ENCODE data around the gene APOBEC3A. TPM values are rescaled to one million over a fixed set of nuclear protein-coding genes. Genes with fewer than 3 reads are reported as not detected.

The APOBEC3A gene
- total RNA-seq, 1 donor: not detected

DNA sequence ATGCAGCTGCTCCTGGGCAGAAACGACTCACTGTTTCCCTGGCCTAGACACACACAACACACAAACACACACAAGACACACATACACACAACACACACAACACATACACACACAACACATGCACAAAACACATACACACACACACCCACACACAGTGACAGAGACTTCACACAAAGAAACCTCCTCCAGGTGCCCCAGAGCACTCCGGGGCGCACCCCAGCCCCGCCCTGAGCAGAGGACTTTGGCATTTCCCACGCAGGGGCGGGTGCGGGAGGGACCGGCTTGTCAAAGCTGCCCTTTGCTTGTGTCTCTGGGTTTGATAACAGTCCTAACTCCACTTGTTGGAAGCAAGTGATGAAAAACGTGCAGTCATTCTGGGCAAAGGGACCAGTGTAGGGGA is 6.5 kb downstream of the APOBEC3A start:
- TF ChIP-seq, protein P1, sequence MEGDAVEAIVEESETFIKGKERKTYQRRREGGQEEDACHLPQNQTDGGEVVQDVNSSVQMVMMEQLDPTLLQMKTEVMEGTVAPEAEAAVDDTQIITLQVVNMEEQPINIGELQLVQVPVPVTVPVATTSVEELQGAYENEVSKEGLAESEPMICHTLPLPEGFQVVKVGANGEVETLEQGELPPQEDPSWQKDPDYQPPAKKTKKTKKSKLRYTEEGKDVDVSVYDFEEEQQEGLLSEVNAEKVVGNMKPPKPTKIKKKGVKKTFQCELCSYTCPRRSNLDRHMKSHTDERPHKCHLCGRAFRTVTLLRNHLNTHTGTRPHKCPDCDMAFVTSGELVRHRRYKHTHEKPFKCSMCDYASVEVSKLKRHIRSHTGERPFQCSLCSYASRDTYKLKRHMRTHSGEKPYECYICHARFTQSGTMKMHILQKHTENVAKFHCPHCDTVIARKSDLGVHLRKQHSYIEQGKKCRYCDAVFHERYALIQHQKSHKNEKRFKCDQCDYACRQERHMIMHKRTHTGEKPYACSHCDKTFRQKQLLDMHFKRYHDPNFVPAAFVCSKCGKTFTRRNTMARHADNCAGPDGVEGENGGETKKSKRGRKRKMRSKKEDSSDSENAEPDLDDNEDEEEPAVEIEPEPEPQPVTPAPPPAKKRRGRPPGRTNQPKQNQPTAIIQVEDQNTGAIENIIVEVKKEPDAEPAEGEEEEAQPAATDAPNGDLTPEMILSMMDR (IDR thresholded peaks at IDR 0.05; ENCODE audit: extremely low read depth, low read depth, low read length): no peak
- Histone ChIP-seq H4K20me1 (ENCODE audit: insufficient read depth, low read length) (no peaks in the 10 kb centered on the region), H3K9me3 (ENCODE audit: low read depth, low read length) (no peaks in the 10 kb centered on the region), H3K4me1 (ENCODE audit: insufficient read depth, low read length) (no peaks in the 10 kb centered on the region), H3K27me3 (ENCODE audit: insufficient read depth, low read length) (peaks cover 7% of the 10 kb centered on the region), H3K79me2 (ENCODE audit: insufficient read depth, low read length) (no peaks in the 10 kb centered on the region), H3K4me3 (ENCODE audit: insufficient read depth, low read length) (no peak overlapping the region), H3K4me2 (ENCODE audit: insufficient read depth, low read length) (no peak overlapping the region), H2AFZ (ENCODE audit: low read length) (no peak overlapping the region), H3K36me3 (ENCODE audit: insufficient read depth, low read length) (no peaks in the 10 kb centered on the region), H3K27ac (ENCODE audit: low read depth, low read length) (no peak overlapping the region)
- DNase-seq (ENCODE audit: insufficient read length, low spot score, missing footprints): peak; percentile 41

DNA sequence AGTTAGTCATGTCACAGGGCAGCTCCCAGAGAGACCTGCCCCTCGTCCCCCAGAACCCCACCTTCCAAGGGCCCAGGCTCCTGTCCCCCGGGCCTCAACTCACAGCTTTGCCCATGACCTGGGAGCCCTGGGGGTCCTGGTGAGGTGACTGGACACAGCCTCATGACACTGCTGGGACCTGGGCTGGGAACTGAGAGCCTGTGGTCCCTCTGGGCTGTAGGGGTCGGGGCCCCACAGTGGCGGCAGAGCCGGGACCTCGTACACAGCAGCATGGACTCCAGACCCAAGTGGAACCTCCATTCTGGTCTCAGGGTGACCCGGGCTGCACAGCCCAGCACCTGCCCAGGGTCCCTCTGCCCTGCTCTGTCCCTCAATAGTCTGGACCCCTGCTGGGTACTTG is 6.9 kb downstream of the APOBEC3A start:
- TF ChIP-seq, protein P1 (IDR thresholded peaks at IDR 0.05; ENCODE audit: extremely low read depth, low read depth, low read length): no peak
- H3K4me2 ChIP-seq (ENCODE audit: insufficient read depth, low read length): no peak overlapping the region

DNA sequence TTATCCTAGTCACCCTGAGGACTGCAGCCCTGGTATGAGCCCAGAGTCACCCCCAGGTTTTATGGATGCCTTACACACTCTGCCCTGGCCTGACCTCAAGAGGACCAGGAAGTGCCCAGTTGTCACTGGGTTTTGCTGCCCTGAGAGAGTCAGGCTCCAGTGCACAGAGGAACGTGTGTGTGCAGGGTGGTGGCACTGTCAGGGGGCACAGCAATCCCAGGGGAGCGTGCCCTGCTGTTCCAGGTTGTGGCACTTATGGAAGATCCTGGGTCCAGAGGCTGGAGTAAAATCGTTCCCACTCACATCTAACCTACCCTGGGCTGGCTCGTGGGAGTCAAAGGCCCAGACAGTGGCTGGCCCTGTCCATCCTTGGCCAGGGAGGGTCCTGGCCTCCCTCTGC is 7.6 kb downstream of the APOBEC3A start:
- H3K79me2 ChIP-seq (ENCODE audit: insufficient read depth, low read length): no peaks in the 10 kb centered on the region
- TF ChIP-seq, protein P1 (IDR thresholded peaks at IDR 0.05; ENCODE audit: extremely low read depth, low read depth, low read length): no peak
- DNase-seq (ENCODE audit: insufficient read length, low spot score, missing footprints): no peak
- no peaks in the 10 kb centered on the region for H3K4me1 ChIP-seq (ENCODE audit: insufficient read depth, low read length)
- H3K4me2 ChIP-seq (ENCODE audit: insufficient read depth, low read length): no peak overlapping the region
- H3K4me3 ChIP-seq (ENCODE audit: insufficient read depth, low read length): no peak overlapping the region
- no peak overlapping the region for H2AFZ ChIP-seq (ENCODE audit: low read length)
- no peaks in the 10 kb centered on the region for H3K36me3 ChIP-seq (ENCODE audit: insufficient read depth, low read length)
- H3K9me3 ChIP-seq (ENCODE audit: low read depth, low read length): no peaks in the 10 kb centered on the region
- H3K27ac ChIP-seq (ENCODE audit: low read depth, low read length): no peak overlapping the region
- peaks cover 5% of the 10 kb centered on the region for H3K27me3 ChIP-seq (ENCODE audit: insufficient read depth, low read length)
- H4K20me1 ChIP-seq (ENCODE audit: insufficient read depth, low read length): no peaks in the 10 kb centered on the region

More for the DNA sequence above, 6.9 kb downstream of the APOBEC3A start:
- DNase-seq (ENCODE audit: insufficient read length, low spot score, missing footprints): peak; percentile 17
- H2AFZ ChIP-seq (ENCODE audit: low read length): no peak overlapping the region
- no peaks in the 10 kb centered on the region for H3K36me3 ChIP-seq (ENCODE audit: insufficient read depth, low read length)
- H3K9me3 ChIP-seq (ENCODE audit: low read depth, low read length): no peaks in the 10 kb centered on the region
- H3K4me1 ChIP-seq (ENCODE audit: insufficient read depth, low read length): no peaks in the 10 kb centered on the region
- no peak overlapping the region for H3K27ac ChIP-seq (ENCODE audit: low read depth, low read length)
- H3K79me2 ChIP-seq (ENCODE audit: insufficient read depth, low read length): no peaks in the 10 kb centered on the region
- no peak overlapping the region for H3K4me3 ChIP-seq (ENCODE audit: insufficient read depth, low read length)
- H3K27me3 ChIP-seq (ENCODE audit: insufficient read depth, low read length): peaks cover 5% of the 10 kb centered on the region
- H4K20me1 ChIP-seq (ENCODE audit: insufficient read depth, low read length): no peaks in the 10 kb centered on the region

DNA sequence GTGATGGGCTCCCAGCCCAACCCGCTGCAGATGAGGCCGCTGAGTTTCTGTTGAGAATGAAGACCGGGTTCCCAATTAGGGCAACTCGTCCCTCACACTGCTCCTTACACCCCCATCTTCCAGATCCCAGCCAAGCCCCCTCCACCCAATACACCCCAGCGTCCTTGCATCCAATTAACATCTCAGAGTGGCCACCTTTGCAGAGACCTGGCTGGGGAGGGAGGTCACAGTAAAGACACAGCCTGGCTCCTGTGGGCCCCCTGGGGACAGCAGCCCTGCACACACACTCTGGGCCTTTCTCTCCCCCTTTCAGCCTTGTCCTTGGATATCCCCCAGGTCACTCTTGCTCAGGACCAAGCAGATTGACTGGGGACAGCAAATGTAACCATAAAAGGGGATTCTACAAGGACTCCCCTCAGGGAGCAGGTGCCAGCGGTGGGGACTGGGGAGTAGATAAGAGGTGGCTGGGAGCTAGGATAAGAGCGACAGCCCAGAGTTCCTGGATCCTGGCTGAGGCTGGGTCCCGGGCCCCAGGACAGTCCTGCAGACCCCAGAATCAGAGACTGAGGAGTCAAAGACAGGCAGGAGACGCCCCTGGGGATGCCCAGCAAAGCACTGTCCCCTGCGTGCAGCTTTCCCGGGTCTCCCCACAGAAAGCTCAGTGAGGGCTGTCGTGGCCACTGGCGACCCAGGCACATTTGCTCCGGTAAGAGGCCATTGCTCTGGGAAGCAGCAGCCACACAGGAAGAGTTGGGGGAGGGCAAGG is 8.4 kb downstream of the APOBEC3A start:
- H3K27ac ChIP-seq (ENCODE audit: low read depth, low read length): no peak overlapping the region
- H3K4me1 ChIP-seq (ENCODE audit: insufficient read depth, low read length): no peaks in the 10 kb centered on the region
- peaks cover 5% of the 10 kb centered on the region for H3K27me3 ChIP-seq (ENCODE audit: insufficient read depth, low read length)
- H3K79me2 ChIP-seq (ENCODE audit: insufficient read depth, low read length): no peaks in the 10 kb centered on the region
- DNase-seq (ENCODE audit: insufficient read length, low spot score, missing footprints): no peak
- no peak overlapping the region for H3K4me3 ChIP-seq (ENCODE audit: insufficient read depth, low read length)
- no peak overlapping the region for H3K4me2 ChIP-seq (ENCODE audit: insufficient read depth, low read length)
- no peaks in the 10 kb centered on the region for H4K20me1 ChIP-seq (ENCODE audit: insufficient read depth, low read length)
- TF ChIP-seq, protein P1 (IDR thresholded peaks at IDR 0.05; ENCODE audit: extremely low read depth, low read depth, low read length): no peak
- no peak overlapping the region for H2AFZ ChIP-seq (ENCODE audit: low read length)
- H3K9me3 ChIP-seq (ENCODE audit: low read depth, low read length): no peaks in the 10 kb centered on the region
- H3K36me3 ChIP-seq (ENCODE audit: insufficient read depth, low read length): no peaks in the 10 kb centered on the region

All from osteoblast (primary cell).